Hepatocyte (in vitro differentiated cells): ENCODE data around the gene BBOX1. TPM values are rescaled to one million over a fixed set of nuclear protein-coding genes. Genes with fewer than 3 reads are reported as not detected.

Source experiments
- DNase-seq: peaks from one replicate; pipeline ENCODE4 v3.0.0-alpha.2; 2016; ENCODE audit warnings: low spot score
- H2AFZ ChIP-seq: fragments of 200-600 bp; sonication (generic); 2 replicates; pipeline ENCODE4 v1.6.0; 2016; ENCODE audit warnings: antibody characterized with exemption, mild to moderate bottlenecking
- H3K27ac ChIP-seq: fragments of 200-600 bp; sonication (generic); 2 replicates; pipeline ENCODE4 v1.5.1; 2016; ENCODE audit warnings: mild to moderate bottlenecking
- H3K27me3 ChIP-seq: fragments of 200-600 bp; sonication (generic); 2 replicates; pipeline ENCODE4 v1.6.1; 2016
- H3K36me3 ChIP-seq: fragments of 200-600 bp; sonication (generic); replicated peaks from 2 replicates; pipeline ENCODE4 v1.5.1; 2016; ENCODE audit warnings: low read depth; ENCODE audit not compliant: insufficient read depth
- H3K4me1 ChIP-seq: fragments of 200-600 bp; sonication (generic); 2 replicates; pipeline ENCODE4 v1.5.1; 2016; ENCODE audit warnings: mild to moderate bottlenecking, moderate library complexity; ENCODE audit not compliant: insufficient read depth
- H3K4me2 ChIP-seq: fragments of 200-600 bp; sonication (generic); 2 replicates; pipeline ENCODE4 v1.6.0; 2016
- H3K4me3 ChIP-seq: fragments of 200-600 bp; sonication (generic); 2 replicates; pipeline ENCODE4 v1.5.1; 2016; ENCODE audit warnings: mild to moderate bottlenecking
- H3K79me2 ChIP-seq: fragments of 200-600 bp; sonication (generic); 2 replicates; pipeline ENCODE4 v1.6.0; 2017; ENCODE audit warnings: mild to moderate bottlenecking
- H3K9me2 ChIP-seq: fragments of 200-600 bp; sonication (generic); replicated peaks from 2 replicates; pipeline ENCODE4 v1.6.0; 2017; ENCODE audit warnings: mild to moderate bottlenecking; ENCODE audit not compliant: insufficient read depth
- H3K9me3 ChIP-seq: fragments of 200-600 bp; sonication (generic); 2 replicates; pipeline ENCODE4 v1.5.1; 2016; ENCODE audit warnings: low read depth, mild to moderate bottlenecking
- H4K20me1 ChIP-seq: fragments of 200-600 bp; sonication (generic); 2 replicates; pipeline ENCODE4 v1.6.0; 2016; ENCODE audit warnings: mild to moderate bottlenecking; ENCODE audit not compliant: insufficient read depth, poor library complexity, severe bottlenecking
- EZH2 ChIP-seq: fragments of 200-600 bp; sonication (generic); IDR thresholded peaks from 2 replicates; pipeline ENCODE4 v1.6.1; 2016; ENCODE audit warnings: antibody characterized with exemption, mild to moderate bottlenecking, borderline replicate concordance
- EZH2phosphoT487 ChIP-seq: fragments of 200-600 bp; sonication (generic); IDR thresholded peaks from one replicate; pipeline ENCODE4 v1.6.1; 2018; ENCODE audit warnings: antibody characterized with exemption, mild to moderate bottlenecking, low read depth, moderate library complexity; ENCODE audit not compliant: unreplicated experiment, severe bottlenecking
- WGBS: methylation state at CpG from one replicate; pipeline ENCODE4 v1.1.6; 2016; ENCODE audit warnings: low lambda C conversion rate; ENCODE audit errors: missing lambda C conversion rate; 5-methylcytosine and 5-hydroxymethylcytosine counted together
- polyA plus RNA-seq: library from polyadenylated mRNA; unstranded; fragments of >200 nt; fragmentation: Nextera tagmentation; extraction: Ambion mirVana; gene quantifications from 2 replicates; pipeline ENCODE4 v1.2.1, GENCODE V29; 2016
- total RNA-seq: library from RNA; depleted of rRNA; stranded (reverse); fragments of >200 nt; gene quantifications from 2 replicates; pipeline ENCODE4 v1.2.3, GENCODE V29; 2014
- TF ChIP-seq, protein P1 (sequence below): fragments of 200-600 bp; sonication (generic); IDR thresholded peaks from 2 replicates; pipeline ENCODE4 v1.5.1; 2016; ENCODE audit warnings: antibody characterized with exemption, mild to moderate bottlenecking; ENCODE audit not compliant: poor library complexity

Gene BBOX1
- total and polyA plus RNA-seq, 2 experiments from 2014 or later, result 0.56 to 1.6 TPM

DNA sequence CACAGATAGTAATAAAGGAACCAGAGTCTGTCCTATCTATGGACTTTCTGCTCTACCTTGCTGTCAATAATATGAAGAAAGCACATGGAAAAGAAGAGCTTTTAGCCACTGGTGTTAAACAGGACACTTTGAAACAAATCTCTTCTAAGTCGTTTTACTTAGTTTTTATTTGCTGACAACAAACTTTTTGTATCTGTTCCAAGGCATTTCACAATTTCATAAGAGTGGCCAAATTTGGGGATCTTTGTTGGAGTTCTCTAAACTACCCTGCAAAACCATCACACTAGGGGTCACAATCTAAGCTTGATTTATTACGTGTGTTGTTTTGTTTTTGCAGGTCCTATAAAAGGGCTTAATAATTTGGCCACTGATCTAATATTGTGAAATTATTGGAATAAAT is 54.4 kb downstream of the BBOX1 start:
- Histone ChIP-seq H3K9me2 (no peaks in the 10 kb centered on the region), H3K9me3 (peaks cover 12% of the 10 kb centered on the region), H3K36me3 (no peaks in the 10 kb centered on the region), H2AFZ (no peak overlapping the region), H3K27me3 (no peaks in the 10 kb centered on the region), H3K4me3 (no peak overlapping the region), H3K4me2 (no peak overlapping the region), H3K27ac (no peak overlapping the region), H3K79me2 (no peaks in the 10 kb centered on the region), H4K20me1 (no peaks in the 10 kb centered on the region), H3K4me1 (no peaks in the 10 kb centered on the region)
- WGBS, result 73% methylated on average over 2 of the region's 2 CpGs
- no peak for DNase-seq
- TF ChIP-seq EZH2phosphoT487, result no peak
- TF ChIP-seq, protein P1, sequence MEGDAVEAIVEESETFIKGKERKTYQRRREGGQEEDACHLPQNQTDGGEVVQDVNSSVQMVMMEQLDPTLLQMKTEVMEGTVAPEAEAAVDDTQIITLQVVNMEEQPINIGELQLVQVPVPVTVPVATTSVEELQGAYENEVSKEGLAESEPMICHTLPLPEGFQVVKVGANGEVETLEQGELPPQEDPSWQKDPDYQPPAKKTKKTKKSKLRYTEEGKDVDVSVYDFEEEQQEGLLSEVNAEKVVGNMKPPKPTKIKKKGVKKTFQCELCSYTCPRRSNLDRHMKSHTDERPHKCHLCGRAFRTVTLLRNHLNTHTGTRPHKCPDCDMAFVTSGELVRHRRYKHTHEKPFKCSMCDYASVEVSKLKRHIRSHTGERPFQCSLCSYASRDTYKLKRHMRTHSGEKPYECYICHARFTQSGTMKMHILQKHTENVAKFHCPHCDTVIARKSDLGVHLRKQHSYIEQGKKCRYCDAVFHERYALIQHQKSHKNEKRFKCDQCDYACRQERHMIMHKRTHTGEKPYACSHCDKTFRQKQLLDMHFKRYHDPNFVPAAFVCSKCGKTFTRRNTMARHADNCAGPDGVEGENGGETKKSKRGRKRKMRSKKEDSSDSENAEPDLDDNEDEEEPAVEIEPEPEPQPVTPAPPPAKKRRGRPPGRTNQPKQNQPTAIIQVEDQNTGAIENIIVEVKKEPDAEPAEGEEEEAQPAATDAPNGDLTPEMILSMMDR, result no peak
- no peak for TF ChIP-seq EZH2

DNA sequence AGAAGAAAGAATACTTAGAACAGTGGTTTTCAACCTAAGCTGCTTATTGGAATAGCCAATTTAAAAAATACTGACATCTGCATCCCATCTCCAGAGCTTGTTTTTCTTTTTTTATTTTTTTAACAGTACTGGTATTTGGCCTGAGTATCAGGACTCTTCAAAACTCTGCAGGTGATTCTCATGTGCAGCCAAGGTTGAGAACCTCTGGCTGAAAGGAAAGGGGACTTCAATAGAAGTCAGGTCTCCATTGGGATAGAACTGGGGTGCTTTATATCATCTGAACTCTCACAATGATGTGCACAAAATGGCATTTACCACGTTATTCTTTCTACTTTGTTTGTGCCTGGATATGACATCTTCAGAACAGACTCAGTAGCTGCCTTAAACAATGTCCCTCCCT is 55.3 kb downstream of the BBOX1 start:
- H3K4me2 ChIP-seq, result no peak overlapping the region
- H3K9me2 ChIP-seq, result no peaks in the 10 kb centered on the region
- H3K9me3 ChIP-seq, result peaks cover 6% of the 10 kb centered on the region
- H3K4me3 ChIP-seq, result no peak overlapping the region
- DNase-seq, result no peak
- WGBS, result 74% methylated on average over 1 of the region's 1 CpG
- no peak overlapping the region for H2AFZ ChIP-seq
- TF ChIP-seq EZH2 (no peak), EZH2phosphoT487 (no peak)
- TF ChIP-seq, protein P1, result no peak
- H4K20me1 ChIP-seq, result no peaks in the 10 kb centered on the region
- no peaks in the 10 kb centered on the region for H3K27me3 ChIP-seq
- H3K4me1 ChIP-seq, result no peaks in the 10 kb centered on the region
- no peaks in the 10 kb centered on the region for H3K36me3 ChIP-seq
- no peak overlapping the region for H3K27ac ChIP-seq
- no peaks in the 10 kb centered on the region for H3K79me2 ChIP-seq

DNA sequence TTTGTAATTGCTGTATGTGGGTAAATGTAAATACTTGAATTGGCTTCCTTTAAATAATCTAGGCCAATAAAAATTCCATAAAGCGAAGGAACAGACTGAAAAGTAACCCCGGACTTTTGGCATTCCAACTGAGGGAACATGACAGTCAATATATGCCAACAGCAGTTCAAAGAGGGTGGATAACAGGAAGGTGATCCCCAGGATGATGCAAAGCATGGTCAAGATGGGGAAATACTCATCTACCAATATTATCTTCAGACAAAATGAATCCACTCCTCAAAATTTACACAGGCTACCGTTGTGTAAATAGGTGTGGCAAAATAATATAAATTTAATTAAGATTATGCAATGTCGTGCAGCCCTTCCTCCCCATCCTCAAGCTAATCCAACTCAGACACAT is 56.9 kb downstream of the BBOX1 start:
- H3K9me3 ChIP-seq, result no peaks in the 10 kb centered on the region
- no peaks in the 10 kb centered on the region for H3K27me3 ChIP-seq
- no peaks in the 10 kb centered on the region for H3K79me2 ChIP-seq
- H3K4me3 ChIP-seq, result no peak overlapping the region
- H4K20me1 ChIP-seq, result no peaks in the 10 kb centered on the region
- H3K4me1 ChIP-seq, result no peaks in the 10 kb centered on the region
- H3K36me3 ChIP-seq, result no peaks in the 10 kb centered on the region
- no peak overlapping the region for H2AFZ ChIP-seq
- H3K9me2 ChIP-seq, result no peaks in the 10 kb centered on the region
- TF ChIP-seq EZH2phosphoT487, result no peak
- no peak for TF ChIP-seq EZH2
- TF ChIP-seq, protein P1, result no peak
- no peak overlapping the region for H3K4me2 ChIP-seq
- DNase-seq, result no peak
- no peak overlapping the region for H3K27ac ChIP-seq
- WGBS, result 84% methylated on average over 4 of the region's 4 CpGs

DNA sequence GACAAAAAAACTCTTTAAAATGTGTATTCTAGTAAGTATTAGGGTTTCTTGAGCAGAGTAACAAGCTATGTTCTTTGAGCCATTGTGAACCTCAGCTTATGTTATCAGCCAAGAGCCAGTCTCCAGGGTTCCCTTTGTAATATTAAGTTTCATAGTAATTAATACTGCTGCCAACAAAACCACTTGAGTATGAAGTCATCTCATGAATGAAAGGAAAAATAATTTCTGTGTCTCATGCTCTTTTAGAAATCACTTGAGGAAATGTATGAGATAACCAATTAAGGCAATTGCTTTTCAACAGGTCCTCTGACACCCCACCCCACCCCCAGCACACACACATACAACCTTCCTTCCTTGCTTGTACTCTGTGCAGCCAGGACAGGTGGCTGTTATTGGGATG is 59.9 kb downstream of the BBOX1 start:
- Histone ChIP-seq H3K36me3 (no peaks in the 10 kb centered on the region), H4K20me1 (no peaks in the 10 kb centered on the region), H3K4me1 (no peaks in the 10 kb centered on the region), H2AFZ (no peak overlapping the region), H3K27me3 (no peaks in the 10 kb centered on the region), H3K4me2 (no peak overlapping the region), H3K9me3 (no peaks in the 10 kb centered on the region), H3K27ac (no peak overlapping the region), H3K9me2 (no peaks in the 10 kb centered on the region), H3K79me2 (no peaks in the 10 kb centered on the region), H3K4me3 (no peak overlapping the region)
- TF ChIP-seq EZH2 (no peak), EZH2phosphoT487 (no peak)
- TF ChIP-seq, protein P1, result no peak
- DNase-seq, result no peak
